ENCODE data around the gene RAF1. TPM values are rescaled to one million over a fixed set of nuclear protein-coding genes. Genes with fewer than 3 reads are reported as not detected.
A peak's percentile ranks its signal among the peaks of the same experiment; 100 is the strongest.
"Not testable (repeated sequence)": the region's sequence is repeated elsewhere in the genome, so short reads cannot be mapped to it uniquely, and the experiment has no call there.

RAF1 gene
- total RNA-seq, 2 experiments from 2014 or later = 71.1 to 74.9 TPM

GRCh38 chr3:12633108-12633507 is 30.8 kb downstream of the RAF1 start:
- no peak overlapping the region for H3K4me3 Mint-ChIP-seq
- H3K9me3 Mint-ChIP-seq = peaks cover 1% of the 10 kb centered on the region

GRCh38 chr3:12632523-12632922 is 31.4 kb downstream of the RAF1 start:
- Mint-ChIP-seq H3K27ac (peak overlapping the region; percentile 71), H3K4me3 (no peak overlapping the region), H3K27me3 (no peaks in the 10 kb centered on the region), H3K36me3 (ENCODE audit: low read depth) (peaks cover 16% of the 10 kb centered on the region), H3K4me1 (ENCODE audit: low read depth) (peaks cover 47% of the 10 kb centered on the region), H3K9me3 (peaks cover 1% of the 10 kb centered on the region)
- no peak for TF ChIP-seq CTCF (IDR thresholded peaks at IDR 0.05)
- ChIA-PET CTCF (no interaction called here), POLR2A (interaction anchor here (0.8 to 1.5 kb wide), 2 partner anchors 31 to 58 kb away, joined by 3 read pairs; no protein-coding TSS in a partner anchor)
- ATAC-seq (no peak), DNase-seq (no peak)
- intact Hi-C loops (cut with micrococcal nuclease) = no loop called here

More at GRCh38 chr3:12633108-12633507, 30.8 kb downstream of the RAF1 start:
- TF ChIP-seq CTCF (IDR thresholded peaks at IDR 0.05) = no peak
- ATAC-seq = no peak
- H3K27ac Mint-ChIP-seq = no peak overlapping the region
- POLR2A ChIA-PET = interaction anchor here (0.8 to 1.5 kb wide), 2 partner anchors 32 to 58 kb away, joined by 3 read pairs; no protein-coding TSS in a partner anchor
- intact Hi-C loops (cut with micrococcal nuclease) = no loop called here
- peaks cover 20% of the 10 kb centered on the region for H3K36me3 Mint-ChIP-seq (ENCODE audit: low read depth)
- no peak for DNase-seq
- H3K4me1 Mint-ChIP-seq (ENCODE audit: low read depth) = peaks cover 44% of the 10 kb centered on the region
- CTCF ChIA-PET = interaction anchor here (0.7 kb wide), 1 partner anchor 529 kb away, joined by 3 read pairs; no protein-coding TSS in a partner anchor
- H3K27me3 Mint-ChIP-seq = no peaks in the 10 kb centered on the region

GRCh38 chr3:12630843-12631242 is 33.1 kb downstream of the RAF1 start:
- peaks cover 55% of the 10 kb centered on the region for H3K4me1 Mint-ChIP-seq (ENCODE audit: low read depth)
- ATAC-seq; POLR2A ChIA-PET; DNase-seq; H3K27ac Mint-ChIP-seq; H3K4me3 Mint-ChIP-seq; H3K27me3 Mint-ChIP-seq; intact Hi-C loops (cut with micrococcal nuclease); H3K9me3 Mint-ChIP-seq: not testable (repeated sequence)
- CTCF ChIA-PET = interaction anchor here (1.3 kb wide), 1 partner anchor 13 kb away, joined by 4 read pairs; no protein-coding TSS in a partner anchor
- H3K36me3 Mint-ChIP-seq (ENCODE audit: low read depth) = peaks cover 11% of the 10 kb centered on the region

- Mint-ChIP-seq H3K4me3 (no peak overlapping the region), H3K27me3 (no peaks in the 10 kb centered on the region), H3K9me3 (peaks cover 1% of the 10 kb centered on the region), H3K36me3 (ENCODE audit: low read depth) (peaks cover 11% of the 10 kb centered on the region), H3K27ac (no peak overlapping the region), H3K4me1 (ENCODE audit: low read depth) (peaks cover 60% of the 10 kb centered on the region)
- no peak for ATAC-seq
- ChIA-PET CTCF (no interaction called here), POLR2A (no interaction called here)
- intact Hi-C loops (cut with micrococcal nuclease) = no loop called here
- TF ChIP-seq CTCF (IDR thresholded peaks at IDR 0.05) = no peak
- DNase-seq = no peak
Measured at GRCh38 chr3:12630292-12630691, 33.6 kb downstream of the RAF1 start.

- Mint-ChIP-seq H3K27me3 (no peaks in the 10 kb centered on the region), H3K9me3 (peaks cover 1% of the 10 kb centered on the region), H3K36me3 (ENCODE audit: low read depth) (peaks cover 11% of the 10 kb centered on the region), H3K27ac (no peak overlapping the region), H3K4me3 (no peak overlapping the region), H3K4me1 (ENCODE audit: low read depth) (peaks cover 65% of the 10 kb centered on the region)
- no peak for TF ChIP-seq CTCF (IDR thresholded peaks at IDR 0.05)
- no peak for ATAC-seq
- ChIA-PET CTCF (no interaction called here), POLR2A (no interaction called here)
- no peak for DNase-seq
- intact Hi-C loops (cut with micrococcal nuclease) = no loop called here
Measured at GRCh38 chr3:12629560-12629959, 34.4 kb downstream of the RAF1 start.

Data from activated CD8-positive, alpha-beta T cell treated with anti-CD3 and anti-CD28 coated beads for 36 hours (primary cell).